CD4-positive, alpha-beta T cell treated with Interleukin-1 beta for 1 hour (primary cell): ENCODE measurements around the gene TSSK2.
"Not testable (repeated sequence)": the region's sequence is repeated elsewhere in the genome, so short reads cannot be mapped to it uniquely, and the experiment has no call there.

ENCODE experiments used
- DNase-seq, 2 donors: peaks; one replicate each; pipeline ENCODE4 v3.0.0-alpha.2; 2020 to 2022

The TSSK2 gene

DNA sequence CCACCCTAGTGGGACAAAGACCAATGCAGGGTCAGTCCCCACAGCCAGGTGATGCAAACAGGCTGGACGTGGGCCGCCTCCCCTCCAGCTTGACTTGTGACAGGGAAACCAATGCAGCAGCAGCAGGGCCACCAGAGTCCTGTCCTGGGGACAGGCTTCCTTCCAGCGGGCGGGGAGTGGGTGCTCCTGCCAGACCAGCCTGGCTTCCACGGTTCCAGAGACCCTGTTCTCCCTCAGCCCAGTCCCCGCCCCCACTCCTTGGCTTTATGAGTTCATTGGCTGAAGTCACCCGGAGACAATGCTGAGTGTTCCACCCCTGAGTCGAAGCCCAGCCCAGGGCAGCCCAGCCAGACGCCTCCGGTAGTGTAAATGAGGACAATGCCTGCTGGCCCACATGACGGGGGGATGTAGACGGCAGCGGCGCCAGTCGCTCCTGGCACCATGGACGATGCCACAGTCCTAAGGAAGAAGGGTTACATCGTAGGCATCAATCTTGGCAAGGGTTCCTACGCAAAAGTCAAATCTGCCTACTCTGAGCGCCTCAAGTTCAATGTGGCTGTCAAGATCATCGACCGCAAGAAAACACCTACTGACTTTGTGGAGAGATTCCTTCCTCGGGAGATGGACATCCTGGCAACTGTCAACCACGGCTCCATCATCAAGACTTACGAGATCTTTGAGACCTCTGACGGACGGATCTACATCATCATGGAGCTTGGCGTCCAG lies at the start of gene TSSK2:
TSS of gene TSSK2 (plus strand) at position 350 of the 726 bp plus-strand sequence. CDS start at position 442, 92 bp downstream.
- DNase-seq, result no peak

- no peak for DNase-seq
These were observed 49.8 kb upstream of the TSSK2 start for GRCh38 chr22:19081351-19081750.

DNA sequence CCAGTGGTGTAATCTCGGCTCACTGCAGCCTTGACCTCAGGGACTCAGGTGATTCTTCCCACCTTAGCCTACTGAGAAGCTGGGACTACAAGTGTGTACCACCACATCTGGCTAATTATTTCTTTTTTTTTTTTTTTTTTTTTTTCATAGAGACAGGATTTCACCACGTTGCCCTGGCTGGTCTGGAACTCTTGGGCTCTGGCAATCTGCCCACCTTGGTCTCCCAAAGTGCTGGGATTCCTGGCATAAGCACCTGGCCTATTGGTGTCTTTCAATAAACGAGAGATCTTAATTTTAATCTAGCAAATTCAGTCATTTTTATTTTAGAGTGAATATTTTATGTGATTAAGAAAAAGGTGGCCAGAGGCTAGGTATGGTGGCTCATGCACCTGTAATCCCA lies 49.0 kb upstream of the TSSK2 start:
- no peak for DNase-seq

DNA sequence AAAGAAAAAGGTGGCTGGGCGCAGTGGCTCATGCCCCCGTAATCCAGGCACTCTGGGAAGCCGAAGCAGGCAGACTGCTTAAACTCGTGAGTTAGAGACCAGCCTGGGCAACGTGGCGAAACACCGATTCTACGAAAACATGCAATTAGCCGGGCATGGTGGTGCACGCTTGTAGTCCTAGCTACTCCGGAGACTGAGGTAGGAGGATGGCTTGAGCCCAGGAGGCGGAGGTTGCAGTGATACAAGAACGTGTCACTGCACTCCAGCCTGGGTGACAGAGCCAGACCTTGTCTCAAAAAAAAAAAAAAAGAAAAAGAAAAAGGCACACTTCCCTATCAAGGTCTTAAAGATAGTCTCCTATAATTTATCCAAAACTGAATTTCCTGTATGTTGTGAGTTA lies 48.3 kb upstream of the TSSK2 start:
- no peak for DNase-seq

GRCh38 chr22:19084126-19084525 lies 47.0 kb upstream of the TSSK2 start:
- DNase-seq, result not testable (repeated sequence)

- not testable (repeated sequence) for DNase-seq
These were observed 46.5 kb upstream of the TSSK2 start for GRCh38 chr22:19084586-19084985.

DNA sequence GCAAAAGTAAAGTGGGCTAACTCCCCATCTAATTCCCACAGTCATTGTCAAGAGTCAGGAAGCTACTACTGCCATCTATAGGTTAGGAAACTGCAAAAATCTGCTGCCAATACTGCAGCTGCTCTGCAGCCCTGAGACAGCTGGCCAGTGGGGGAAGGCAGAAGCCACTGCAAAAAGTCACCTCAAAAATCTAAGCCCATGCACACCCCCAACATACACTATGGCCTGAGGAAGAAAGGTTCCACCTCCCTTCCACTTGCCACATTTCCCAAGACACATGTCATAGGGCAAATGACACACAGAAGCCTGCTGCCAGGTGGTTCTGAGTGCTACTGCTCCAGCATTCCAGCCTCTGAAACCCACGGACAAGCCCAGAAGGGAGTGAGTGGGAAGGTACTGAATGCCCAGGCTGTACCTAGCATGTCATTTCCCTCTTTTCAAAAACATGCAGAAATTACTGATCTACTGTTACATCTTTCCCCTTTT lies 45.8 kb upstream of the TSSK2 start:
- no peak for DNase-seq

GRCh38 chr22:19086417-19086816 lies 44.7 kb upstream of the TSSK2 start:
- no peak for DNase-seq

- no peak for DNase-seq
These were observed 44.2 kb upstream of the TSSK2 start for GRCh38 chr22:19086896-19087295.

- DNase-seq, result no peak
These were observed 42.1 kb upstream of the TSSK2 start for GRCh38 chr22:19088866-19089595.

DNA sequence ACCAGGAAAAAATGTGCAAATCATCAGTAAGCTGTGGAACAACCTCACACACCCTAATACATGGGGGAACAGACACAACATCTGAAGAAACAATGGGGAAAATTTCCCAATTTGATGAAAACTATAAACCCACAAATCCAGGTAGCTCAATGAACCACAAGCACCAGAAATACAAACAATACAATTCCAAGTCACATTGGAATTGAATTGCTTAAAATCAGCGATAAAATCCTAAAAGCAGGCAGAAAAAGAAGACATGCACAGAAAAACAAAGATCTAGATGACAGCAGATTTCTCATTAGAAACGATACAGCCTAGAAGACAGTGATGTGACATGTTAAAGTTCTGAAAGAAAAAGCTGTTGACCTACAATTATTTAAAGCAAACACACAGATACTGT lies 40.9 kb upstream of the TSSK2 start:
- DNase-seq, result no peak

GRCh38 chr22:19090586-19091127 lies 40.5 kb upstream of the TSSK2 start:
- no peak for DNase-seq

DNA sequence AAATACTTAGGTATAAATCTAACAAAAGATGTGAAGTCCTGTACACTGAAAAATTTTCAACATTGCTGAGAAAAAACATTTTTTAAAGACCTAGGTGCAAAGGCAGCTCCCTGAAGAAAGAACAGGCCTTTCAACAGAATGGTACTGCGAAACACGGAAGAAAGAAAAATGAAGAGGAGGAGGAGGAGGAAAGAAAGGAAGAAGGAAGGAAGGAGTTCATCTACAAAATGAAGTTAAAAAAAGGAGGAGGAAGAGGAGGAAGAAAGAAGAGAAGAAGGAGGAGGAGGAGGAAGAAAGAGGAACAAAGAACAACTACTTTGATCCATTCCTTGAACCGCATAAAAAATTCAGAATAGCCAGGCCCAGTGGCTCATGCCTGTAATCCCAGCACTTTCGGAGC lies 38.4 kb upstream of the TSSK2 start:
- DNase-seq, result no peak

GRCh38 chr22:19094393-19094997 lies 36.6 kb upstream of the TSSK2 start:
- no peak for DNase-seq

DNA sequence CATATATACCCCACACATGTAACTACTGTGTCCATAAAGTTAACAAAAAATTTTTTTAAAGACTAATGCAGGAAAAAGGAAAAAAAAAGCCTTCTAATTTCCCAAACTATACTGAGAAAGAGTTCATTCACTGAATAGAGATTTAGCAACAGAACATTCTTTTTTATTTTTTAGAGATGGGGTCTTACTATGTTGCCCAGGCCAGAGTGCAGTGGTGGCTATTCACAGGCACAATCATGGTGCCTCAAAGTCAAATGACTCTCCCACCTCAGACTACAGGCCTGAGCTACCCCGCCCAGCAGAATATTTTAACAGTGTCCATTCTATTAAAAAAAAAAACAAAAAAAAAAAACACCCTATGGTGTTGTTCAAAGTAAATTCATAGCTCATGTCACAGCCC lies 34.6 kb upstream of the TSSK2 start:
- DNase-seq, result no peak

- no peak for DNase-seq
These were observed 33.6 kb upstream of the TSSK2 start for GRCh38 chr22:19097518-19097917.

GRCh38 chr22:19098157-19098556 lies 33.0 kb upstream of the TSSK2 start:
- no peak for DNase-seq

GRCh38 chr22:19103880-19104821 lies 27.0 kb upstream of the TSSK2 start:
- no peak for DNase-seq

DNA sequence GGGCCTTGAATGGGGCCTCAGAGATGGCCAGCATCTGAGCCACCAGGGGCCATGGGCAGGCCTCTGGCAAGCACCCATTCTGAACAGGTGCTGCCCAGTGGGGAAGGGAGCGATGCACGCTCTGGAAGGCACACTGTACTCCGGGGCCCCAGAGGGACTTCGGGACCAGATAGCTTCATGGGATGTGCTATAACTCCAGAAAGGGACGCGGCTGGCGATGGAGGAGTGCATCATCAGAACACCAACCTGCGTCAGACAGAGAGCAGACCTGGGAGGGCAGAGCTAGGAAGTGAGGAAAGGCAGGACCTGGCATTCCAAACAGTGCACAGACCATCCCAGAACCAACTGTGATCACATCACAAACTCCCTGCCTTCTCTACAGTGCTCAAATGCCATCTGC lies 25.7 kb upstream of the TSSK2 start:
- DNase-seq, result no peak

- DNase-seq, result peak; percentile 62 to 67
These were observed 25.0 kb upstream of the TSSK2 start for GRCh38 chr22:19105867-19106802.
